ENCODE data around the gene PER1. TPM values are rescaled to one million over a fixed set of nuclear protein-coding genes. Genes with fewer than 3 reads are reported as not detected.

Gene PER1
- total and polyA plus RNA-seq, 2 of the 13 experiments (the other 11 are each of a cell fraction or from before 2014, with no cell fraction given): 2.6 to 3.6 TPM

DNA sequence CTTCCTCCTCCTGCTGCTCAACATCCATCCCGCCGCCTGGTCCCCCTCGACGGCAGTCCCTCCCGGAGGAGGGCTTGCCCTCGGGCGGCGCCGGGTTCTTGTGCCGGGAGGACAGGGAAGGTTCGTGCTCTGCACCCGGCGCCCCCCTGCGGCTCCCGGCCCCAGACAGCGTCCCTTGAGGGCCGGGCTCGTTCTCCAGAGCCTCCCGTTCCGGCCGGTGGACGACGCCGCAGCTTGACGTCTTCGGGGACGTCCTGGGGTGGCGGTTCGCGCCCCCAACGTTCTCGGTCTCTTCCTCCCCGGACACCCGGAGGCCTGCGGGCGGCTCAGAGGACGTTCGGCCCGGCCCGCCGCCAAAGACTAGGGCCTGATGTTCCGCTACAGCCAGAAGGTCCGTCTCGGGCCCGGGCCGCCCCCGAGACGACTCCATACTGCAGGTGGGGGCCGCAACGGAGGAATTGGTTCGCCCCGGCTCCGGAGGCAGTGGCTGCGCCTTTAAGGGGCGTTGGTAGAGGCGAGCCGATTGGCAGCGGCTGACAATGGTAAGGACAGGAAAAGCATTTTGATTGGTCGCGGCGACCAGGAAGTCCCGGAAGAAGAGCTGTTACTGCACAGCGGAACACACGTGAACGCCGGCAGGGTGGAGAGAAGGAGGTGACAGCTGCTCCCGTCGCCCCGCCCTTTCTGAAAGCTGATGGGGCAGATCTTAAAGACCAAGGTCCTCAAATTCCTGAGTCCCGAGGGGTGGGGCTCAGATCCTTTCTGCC is 37.7 kb upstream of the PER1 start, which contains the start of gene BORCS6 (continued):
- TF ChIP-seq MBD4 (IDR thresholded peaks at IDR 0.05; ENCODE audit: borderline replicate concordance, low read length) (no peak), MEF2D (CRISPR knock-in tag; IDR thresholded peaks at IDR 0.05) (no peak), JUND (CRISPR knock-in tag; IDR thresholded peaks at IDR 0.05) (no peak), GTF3A (CRISPR knock-in tag; conservative IDR thresholded peaks at IDR 0.05) (no peak), ZNF556 (CRISPR knock-in tag; IDR thresholded peaks at IDR 0.05; ENCODE audit: borderline replicate concordance) (no peak), ZNF101 (CRISPR knock-in tag; IDR thresholded peaks at IDR 0.05; ENCODE audit: borderline replicate concordance, low read depth) (0 out of 2 replicates have a peak, but pooled peaks have one; percentile 59), SPEN (CRISPR knock-in tag; IDR thresholded peaks at IDR 0.05; ENCODE audit: low read depth) (peak; percentile 63; the same call in 1 of the 2 replicates), PAWR (CRISPR knock-in tag; IDR thresholded peaks at IDR 0.05; ENCODE audit: borderline replicate concordance) (no peak), PAX8 (CRISPR knock-in tag; IDR thresholded peaks at IDR 0.05; ENCODE audit: borderline replicate concordance) (peak; percentile 87; the same call in 1 of the 2 replicates)
- TF ChIP-seq, protein P1, sequence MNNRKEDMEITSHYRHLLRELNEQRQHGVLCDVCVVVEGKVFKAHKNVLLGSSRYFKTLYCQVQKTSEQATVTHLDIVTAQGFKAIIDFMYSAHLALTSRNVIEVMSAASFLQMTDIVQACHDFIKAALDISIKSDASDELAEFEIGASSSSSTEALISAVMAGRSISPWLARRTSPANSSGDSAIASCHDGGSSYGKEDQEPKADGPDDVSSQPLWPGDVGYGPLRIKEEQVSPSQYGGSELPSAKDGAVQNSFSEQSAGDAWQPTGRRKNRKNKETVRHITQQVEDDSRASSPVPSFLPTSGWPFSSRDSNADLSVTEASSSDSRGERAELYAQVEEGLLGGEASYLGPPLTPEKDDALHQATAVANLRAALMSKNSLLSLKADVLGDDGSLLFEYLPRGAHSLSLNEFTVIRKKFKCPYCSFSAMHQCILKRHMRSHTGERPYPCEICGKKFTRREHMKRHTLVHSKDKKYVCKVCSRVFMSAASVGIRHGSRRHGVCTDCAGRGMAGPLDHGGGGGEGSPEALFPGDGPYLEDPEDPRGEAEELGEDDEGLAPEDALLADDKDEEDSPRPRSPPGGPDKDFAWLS (CRISPR knock-in tag; IDR thresholded peaks at IDR 0.05; ENCODE audit: borderline replicate concordance): peak; percentile 29; the same call in 1 of the 2 replicates
- TF ChIP-seq, protein P2, sequence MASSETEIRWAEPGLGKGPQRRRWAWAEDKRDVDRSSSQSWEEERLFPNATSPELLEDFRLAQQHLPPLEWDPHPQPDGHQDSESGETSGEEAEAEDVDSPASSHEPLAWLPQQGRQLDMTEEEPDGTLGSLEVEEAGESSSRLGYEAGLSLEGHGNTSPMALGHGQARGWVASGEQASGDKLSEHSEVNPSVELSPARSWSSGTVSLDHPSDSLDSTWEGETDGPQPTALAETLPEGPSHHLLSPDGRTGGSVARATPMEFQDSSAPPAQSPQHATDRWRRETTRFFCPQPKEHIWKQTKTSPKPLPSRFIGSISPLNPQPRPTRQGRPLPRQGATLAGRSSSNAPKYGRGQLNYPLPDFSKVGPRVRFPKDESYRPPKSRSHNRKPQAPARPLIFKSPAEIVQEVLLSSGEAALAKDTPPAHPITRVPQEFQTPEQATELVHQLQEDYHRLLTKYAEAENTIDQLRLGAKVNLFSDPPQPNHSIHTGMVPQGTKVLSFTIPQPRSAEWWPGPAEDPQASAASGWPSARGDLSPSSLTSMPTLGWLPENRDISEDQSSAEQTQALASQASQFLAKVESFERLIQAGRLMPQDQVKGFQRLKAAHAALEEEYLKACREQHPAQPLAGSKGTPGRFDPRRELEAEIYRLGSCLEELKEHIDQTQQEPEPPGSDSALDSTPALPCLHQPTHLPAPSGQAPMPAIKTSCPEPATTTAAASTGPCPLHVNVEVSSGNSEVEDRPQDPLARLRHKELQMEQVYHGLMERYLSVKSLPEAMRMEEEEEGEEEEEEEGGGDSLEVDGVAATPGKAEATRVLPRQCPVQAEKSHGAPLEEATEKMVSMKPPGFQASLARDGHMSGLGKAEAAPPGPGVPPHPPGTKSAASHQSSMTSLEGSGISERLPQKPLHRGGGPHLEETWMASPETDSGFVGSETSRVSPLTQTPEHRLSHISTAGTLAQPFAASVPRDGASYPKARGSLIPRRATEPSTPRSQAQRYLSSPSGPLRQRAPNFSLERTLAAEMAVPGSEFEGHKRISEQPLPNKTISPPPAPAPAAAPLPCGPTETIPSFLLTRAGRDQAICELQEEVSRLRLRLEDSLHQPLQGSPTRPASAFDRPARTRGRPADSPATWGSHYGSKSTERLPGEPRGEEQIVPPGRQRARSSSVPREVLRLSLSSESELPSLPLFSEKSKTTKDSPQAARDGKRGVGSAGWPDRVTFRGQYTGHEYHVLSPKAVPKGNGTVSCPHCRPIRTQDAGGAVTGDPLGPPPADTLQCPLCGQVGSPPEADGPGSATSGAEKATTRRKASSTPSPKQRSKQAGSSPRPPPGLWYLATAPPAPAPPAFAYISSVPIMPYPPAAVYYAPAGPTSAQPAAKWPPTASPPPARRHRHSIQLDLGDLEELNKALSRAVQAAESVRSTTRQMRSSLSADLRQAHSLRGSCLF (CRISPR knock-in tag; IDR thresholded peaks at IDR 0.05; ENCODE audit: borderline replicate concordance): no peak
- TF ChIP-seq, protein P3, sequence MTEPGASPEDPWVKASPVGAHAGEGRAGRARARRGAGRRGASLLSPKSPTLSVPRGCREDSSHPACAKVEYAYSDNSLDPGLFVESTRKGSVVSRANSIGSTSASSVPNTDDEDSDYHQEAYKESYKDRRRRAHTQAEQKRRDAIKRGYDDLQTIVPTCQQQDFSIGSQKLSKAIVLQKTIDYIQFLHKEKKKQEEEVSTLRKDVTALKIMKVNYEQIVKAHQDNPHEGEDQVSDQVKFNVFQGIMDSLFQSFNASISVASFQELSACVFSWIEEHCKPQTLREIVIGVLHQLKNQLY (CRISPR knock-in tag; IDR thresholded peaks at IDR 0.05): no peak
- TF ChIP-seq, protein P4, sequence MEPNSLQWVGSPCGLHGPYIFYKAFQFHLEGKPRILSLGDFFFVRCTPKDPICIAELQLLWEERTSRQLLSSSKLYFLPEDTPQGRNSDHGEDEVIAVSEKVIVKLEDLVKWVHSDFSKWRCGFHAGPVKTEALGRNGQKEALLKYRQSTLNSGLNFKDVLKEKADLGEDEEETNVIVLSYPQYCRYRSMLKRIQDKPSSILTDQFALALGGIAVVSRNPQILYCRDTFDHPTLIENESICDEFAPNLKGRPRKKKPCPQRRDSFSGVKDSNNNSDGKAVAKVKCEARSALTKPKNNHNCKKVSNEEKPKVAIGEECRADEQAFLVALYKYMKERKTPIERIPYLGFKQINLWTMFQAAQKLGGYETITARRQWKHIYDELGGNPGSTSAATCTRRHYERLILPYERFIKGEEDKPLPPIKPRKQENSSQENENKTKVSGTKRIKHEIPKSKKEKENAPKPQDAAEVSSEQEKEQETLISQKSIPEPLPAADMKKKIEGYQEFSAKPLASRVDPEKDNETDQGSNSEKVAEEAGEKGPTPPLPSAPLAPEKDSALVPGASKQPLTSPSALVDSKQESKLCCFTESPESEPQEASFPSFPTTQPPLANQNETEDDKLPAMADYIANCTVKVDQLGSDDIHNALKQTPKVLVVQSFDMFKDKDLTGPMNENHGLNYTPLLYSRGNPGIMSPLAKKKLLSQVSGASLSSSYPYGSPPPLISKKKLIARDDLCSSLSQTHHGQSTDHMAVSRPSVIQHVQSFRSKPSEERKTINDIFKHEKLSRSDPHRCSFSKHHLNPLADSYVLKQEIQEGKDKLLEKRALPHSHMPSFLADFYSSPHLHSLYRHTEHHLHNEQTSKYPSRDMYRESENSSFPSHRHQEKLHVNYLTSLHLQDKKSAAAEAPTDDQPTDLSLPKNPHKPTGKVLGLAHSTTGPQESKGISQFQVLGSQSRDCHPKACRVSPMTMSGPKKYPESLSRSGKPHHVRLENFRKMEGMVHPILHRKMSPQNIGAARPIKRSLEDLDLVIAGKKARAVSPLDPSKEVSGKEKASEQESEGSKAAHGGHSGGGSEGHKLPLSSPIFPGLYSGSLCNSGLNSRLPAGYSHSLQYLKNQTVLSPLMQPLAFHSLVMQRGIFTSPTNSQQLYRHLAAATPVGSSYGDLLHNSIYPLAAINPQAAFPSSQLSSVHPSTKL (CRISPR knock-in tag; IDR thresholded peaks at IDR 0.05): no peak; the same call in 1 of the 2 replicates
- TF ChIP-seq, protein P5, sequence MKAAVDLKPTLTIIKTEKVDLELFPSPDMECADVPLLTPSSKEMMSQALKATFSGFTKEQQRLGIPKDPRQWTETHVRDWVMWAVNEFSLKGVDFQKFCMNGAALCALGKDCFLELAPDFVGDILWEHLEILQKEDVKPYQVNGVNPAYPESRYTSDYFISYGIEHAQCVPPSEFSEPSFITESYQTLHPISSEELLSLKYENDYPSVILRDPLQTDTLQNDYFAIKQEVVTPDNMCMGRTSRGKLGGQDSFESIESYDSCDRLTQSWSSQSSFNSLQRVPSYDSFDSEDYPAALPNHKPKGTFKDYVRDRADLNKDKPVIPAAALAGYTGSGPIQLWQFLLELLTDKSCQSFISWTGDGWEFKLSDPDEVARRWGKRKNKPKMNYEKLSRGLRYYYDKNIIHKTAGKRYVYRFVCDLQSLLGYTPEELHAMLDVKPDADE (CRISPR knock-in tag; IDR thresholded peaks at IDR 0.05): no peak

All from HepG2 (cell line).